MM.1S (cell line): ENCODE data around the gene NME5.

Source experiments
- DNase-seq: peaks from one replicate; pipeline ENCODE4 v3.0.0-alpha.2; 2015
- H2AFZ ChIP-seq: fragments of 300-600 bp; sonication (generic); 2 replicates; pipeline ENCODE4 v1.6.0; 2016; ENCODE audit warnings: antibody characterized with exemption, low read length
- H3F3A ChIP-seq: fragments of 300-600 bp; sonication (generic); 2 replicates; pipeline ENCODE4 v1.6.1; 2016; ENCODE audit warnings: mild to moderate bottlenecking, antibody characterized with exemption, low read length, moderate library complexity, mixed read lengths; ENCODE audit not compliant: insufficient read depth
- H3K27ac ChIP-seq: fragments of 300-600 bp; sonication (generic); 2 replicates; pipeline ENCODE4 v1.5.1; 2016; ENCODE audit warnings: mild to moderate bottlenecking, low read length
- H3K27me3 ChIP-seq: fragments of 300-600 bp; sonication (generic); replicated peaks from 2 replicates; pipeline ENCODE4 v1.6.0; 2016; ENCODE audit warnings: low read length; ENCODE audit not compliant: insufficient read depth
- H3K36me3 ChIP-seq: fragments of 300-600 bp; sonication (generic); replicated peaks from 2 replicates; pipeline ENCODE4 v1.6.1; 2016; ENCODE audit warnings: mild to moderate bottlenecking, low read length, mixed read lengths; ENCODE audit not compliant: insufficient read depth
- H3K4me1 ChIP-seq: fragments of 300-600 bp; sonication (generic); 2 replicates; pipeline ENCODE4 v1.6.1; 2016; ENCODE audit warnings: low read length, mixed read lengths
- H3K4me2 ChIP-seq: fragments of 300-600 bp; sonication (generic); 2 replicates; pipeline ENCODE4 v1.6.0; 2016; ENCODE audit warnings: low read depth, low read length
- H3K4me3 ChIP-seq: fragments of 300-600 bp; sonication (generic); 2 replicates; pipeline ENCODE4 v1.5.1; 2016; ENCODE audit warnings: low read length, mixed read lengths
- H3K79me2 ChIP-seq: fragments of 300-600 bp; sonication (generic); 2 replicates; pipeline ENCODE4 v1.6.1; 2016; ENCODE audit warnings: mixed run types, low read length, mixed read lengths
- H3K9ac ChIP-seq: fragments of 300-600 bp; sonication (generic); 2 replicates; pipeline ENCODE4 v1.6.1; 2016; ENCODE audit warnings: low read length, mixed read lengths
- H3K9me2 ChIP-seq: fragments of 300-600 bp; sonication (generic); replicated peaks from 2 replicates; pipeline ENCODE4 v1.6.1; 2016; ENCODE audit warnings: mild to moderate bottlenecking, low read length, mixed read lengths; ENCODE audit not compliant: insufficient read depth
- H3K9me3 ChIP-seq: fragments of 300-600 bp; sonication (generic); replicated peaks from 2 replicates; pipeline ENCODE4 v1.6.1; 2016; ENCODE audit warnings: mild to moderate bottlenecking, low read length, mixed read lengths; ENCODE audit not compliant: insufficient read depth
- H4K20me1 ChIP-seq: fragments of 300-600 bp; sonication (generic); 2 replicates; pipeline ENCODE4 v1.6.1; 2016; ENCODE audit warnings: mild to moderate bottlenecking, low read length, moderate library complexity, mixed read lengths; ENCODE audit not compliant: insufficient read depth
- EZH2 ChIP-seq: fragments of 300-600 bp; sonication (generic); optimal IDR thresholded peaks from 2 replicates; pipeline ENCODE3; 2017; ENCODE audit warnings: low read depth, mild to moderate bottlenecking, antibody characterized with exemption, low read length, mixed read lengths
- TF ChIP-seq, protein P1 (sequence below): fragments of 300-600 bp; sonication (generic); IDR thresholded peaks from 2 replicates; pipeline ENCODE4 v1.5.1; 2016; ENCODE audit warnings: antibody characterized with exemption, low read length, mixed read lengths

NME5 gene

DNA sequence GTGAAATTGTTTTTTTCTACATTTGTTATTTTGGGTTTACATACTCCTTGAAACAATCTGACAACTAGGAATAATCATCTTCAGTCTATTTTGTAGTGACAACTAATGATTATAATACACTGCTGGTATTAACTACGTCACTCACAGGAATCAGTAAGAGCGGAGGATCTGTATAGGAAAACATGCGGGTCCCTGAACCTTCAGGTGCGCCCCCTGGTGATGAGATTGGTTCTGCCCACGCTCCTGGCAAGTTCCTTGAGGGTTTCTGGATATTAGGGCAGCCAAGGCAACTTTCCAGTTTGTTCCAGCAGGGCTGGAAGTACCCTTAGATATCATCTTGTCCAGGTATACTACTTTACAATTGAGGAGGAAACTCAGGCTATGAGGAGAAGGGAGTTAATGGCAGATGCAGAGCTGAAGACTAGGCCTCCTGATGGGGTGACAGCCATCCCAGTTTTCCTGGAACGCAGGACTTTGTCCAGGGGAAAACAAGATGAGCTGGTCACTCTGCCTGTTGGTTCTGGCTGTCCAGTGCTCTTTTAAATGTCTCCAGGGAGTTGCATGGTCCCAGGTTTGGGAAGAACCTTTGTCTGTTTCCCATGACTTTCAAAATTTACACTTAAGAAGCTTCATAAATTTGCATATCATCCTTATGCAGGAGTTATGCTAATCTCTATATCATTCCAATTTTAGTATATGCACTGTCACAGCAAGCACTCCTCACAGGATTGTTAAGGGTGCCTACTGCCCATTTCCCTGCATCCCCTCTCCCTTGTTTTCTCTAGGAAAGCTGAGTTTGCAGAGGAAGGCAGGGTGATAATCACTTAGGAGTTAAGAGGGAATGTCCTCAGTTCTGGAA is 70.3 kb downstream of the NME5 start:
- no peaks in the 10 kb centered on the region for H3K79me2 ChIP-seq
- peak; percentile 61 for DNase-seq
- H3K9me2 ChIP-seq = no peaks in the 10 kb centered on the region
- no peaks in the 10 kb centered on the region for H3K36me3 ChIP-seq
- H3K27ac ChIP-seq = no peak overlapping the region
- H3K4me2 ChIP-seq = peak overlapping the region; percentile 4; the same call in 1 of the 2 replicates
- H3K9ac ChIP-seq = no peak overlapping the region
- H3K4me3 ChIP-seq = no peak overlapping the region
- H4K20me1 ChIP-seq = no peaks in the 10 kb centered on the region
- TF ChIP-seq, protein P1, sequence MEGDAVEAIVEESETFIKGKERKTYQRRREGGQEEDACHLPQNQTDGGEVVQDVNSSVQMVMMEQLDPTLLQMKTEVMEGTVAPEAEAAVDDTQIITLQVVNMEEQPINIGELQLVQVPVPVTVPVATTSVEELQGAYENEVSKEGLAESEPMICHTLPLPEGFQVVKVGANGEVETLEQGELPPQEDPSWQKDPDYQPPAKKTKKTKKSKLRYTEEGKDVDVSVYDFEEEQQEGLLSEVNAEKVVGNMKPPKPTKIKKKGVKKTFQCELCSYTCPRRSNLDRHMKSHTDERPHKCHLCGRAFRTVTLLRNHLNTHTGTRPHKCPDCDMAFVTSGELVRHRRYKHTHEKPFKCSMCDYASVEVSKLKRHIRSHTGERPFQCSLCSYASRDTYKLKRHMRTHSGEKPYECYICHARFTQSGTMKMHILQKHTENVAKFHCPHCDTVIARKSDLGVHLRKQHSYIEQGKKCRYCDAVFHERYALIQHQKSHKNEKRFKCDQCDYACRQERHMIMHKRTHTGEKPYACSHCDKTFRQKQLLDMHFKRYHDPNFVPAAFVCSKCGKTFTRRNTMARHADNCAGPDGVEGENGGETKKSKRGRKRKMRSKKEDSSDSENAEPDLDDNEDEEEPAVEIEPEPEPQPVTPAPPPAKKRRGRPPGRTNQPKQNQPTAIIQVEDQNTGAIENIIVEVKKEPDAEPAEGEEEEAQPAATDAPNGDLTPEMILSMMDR = peak; percentile 89
- no peak for TF ChIP-seq EZH2
- no peaks in the 10 kb centered on the region for H3K9me3 ChIP-seq
- H3K27me3 ChIP-seq = no peaks in the 10 kb centered on the region
- no peaks in the 10 kb centered on the region for H3F3A ChIP-seq
- no peak overlapping the region for H2AFZ ChIP-seq
- H3K4me1 ChIP-seq = no peaks in the 10 kb centered on the region

DNA sequence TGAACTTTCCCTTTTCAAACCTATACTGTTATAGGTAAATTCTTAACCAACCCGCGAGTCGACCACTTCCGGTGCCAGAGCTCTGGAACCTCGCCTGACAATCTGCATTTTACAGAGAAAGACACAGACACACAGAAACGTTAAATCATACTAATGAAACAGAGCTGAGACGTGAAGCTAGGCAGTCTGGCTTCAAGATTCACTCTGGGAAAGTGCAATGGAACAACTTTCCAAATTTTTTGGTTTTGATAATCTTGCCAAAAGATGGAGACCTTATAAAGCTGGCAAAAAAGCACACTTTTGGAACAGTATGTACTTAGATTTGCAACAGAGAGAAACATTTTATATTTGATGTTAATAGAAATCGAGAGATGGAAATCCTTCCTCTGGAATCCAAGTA is 71.3 kb downstream of the NME5 start:
- Histone ChIP-seq H3K27me3 (no peaks in the 10 kb centered on the region), H3K4me2 (no peak overlapping the region), H3K4me1 (no peaks in the 10 kb centered on the region), H3K4me3 (no peak overlapping the region), H3K9me3 (no peaks in the 10 kb centered on the region), H3K9ac (no peak overlapping the region), H2AFZ (no peak overlapping the region), H3F3A (no peaks in the 10 kb centered on the region), H3K9me2 (no peaks in the 10 kb centered on the region), H4K20me1 (no peaks in the 10 kb centered on the region), H3K27ac (no peak overlapping the region), H3K36me3 (no peaks in the 10 kb centered on the region), H3K79me2 (no peaks in the 10 kb centered on the region)
- DNase-seq = no peak
- no peak for TF ChIP-seq EZH2
